Upper lobe of left lung (tissue), 4 donors: Measurements from ENCODE around the gene PRKD3.

Source experiments
- CTCF ChIP-seq, 6 experiments: fragments of 450-650 bp in 4 of 6; fragments of 200-600 bp in 2 of 6; sonication (generic) in 2 of 6; IDR thresholded peaks; one replicate each; pipeline ENCODE4 v1.5.1; 2016 to 2019; ENCODE audit warnings: antibody characterized with exemption in 6 of 6
- POLR2AphosphoS5 ChIP-seq, 2 donors: sonication (generic); formaldehyde crosslinking; IDR thresholded peaks; one replicate each; pipeline ENCODE4 v1.5.1; 2017; ENCODE audit warnings: antibody characterized with exemption in 2 of 2

DNA sequence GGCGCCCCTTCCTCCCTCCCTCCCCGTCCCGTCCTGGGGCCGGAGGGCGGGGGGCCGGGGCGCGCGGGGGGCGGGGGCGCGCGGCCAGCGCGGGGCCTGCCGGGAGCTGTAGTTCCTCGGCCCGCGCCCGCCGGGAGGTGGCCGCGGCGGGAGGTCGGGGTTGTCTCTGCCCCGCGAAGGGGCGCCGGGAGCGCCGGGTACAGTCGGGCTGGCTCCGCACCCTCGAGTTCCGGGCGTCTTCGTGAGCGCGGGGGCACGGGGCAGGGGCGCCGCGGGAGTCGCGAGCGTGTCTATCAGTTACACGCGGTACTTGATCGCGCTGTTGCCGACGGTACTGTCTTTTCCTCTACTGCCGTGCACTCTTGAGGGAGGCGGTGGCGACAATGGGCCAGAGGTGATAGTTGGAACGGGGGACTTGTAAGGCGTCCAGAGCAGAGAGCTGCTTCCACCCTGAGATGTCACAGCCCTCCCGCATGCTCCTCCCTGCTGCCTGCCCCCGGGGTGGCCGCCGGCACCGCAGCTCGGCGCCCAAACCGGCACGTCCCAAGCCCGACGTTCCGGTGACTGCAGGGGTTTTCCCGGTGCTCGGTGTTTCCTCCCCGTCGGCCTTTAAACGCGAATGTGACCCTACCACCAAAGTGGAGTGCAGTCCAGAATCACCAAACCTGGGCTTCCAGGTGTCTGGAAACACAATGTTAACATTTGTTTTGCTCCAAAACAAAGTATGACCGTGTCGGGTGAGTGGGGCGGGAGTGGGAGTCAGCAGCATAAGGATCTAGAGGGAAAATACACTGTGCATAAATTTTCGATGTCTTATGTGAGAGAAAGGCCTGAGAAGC, at the start of gene PRKD3:
- TF ChIP-seq POLR2AphosphoS5 (IDR thresholded peaks at IDR 0.05) (peak in 1 of 2 donors; percentile 71), CTCF (IDR thresholded peaks at IDR 0.05) (no peak)
